HG02970 (cell line): ENCODE data around the gene RIMKLA.

ENCODE experiments used
- ATAC-seq: cut with Tn5 transposase; IDR thresholded peaks from one replicate; pipeline ENCODE4 v1.9.1; 2021; ENCODE audit warnings: mild to moderate bottlenecking, moderate library complexity, moderate number of reproducible peaks; ENCODE audit not compliant: unreplicated experiment, low FRiP score

The RIMKLA gene, protein sequence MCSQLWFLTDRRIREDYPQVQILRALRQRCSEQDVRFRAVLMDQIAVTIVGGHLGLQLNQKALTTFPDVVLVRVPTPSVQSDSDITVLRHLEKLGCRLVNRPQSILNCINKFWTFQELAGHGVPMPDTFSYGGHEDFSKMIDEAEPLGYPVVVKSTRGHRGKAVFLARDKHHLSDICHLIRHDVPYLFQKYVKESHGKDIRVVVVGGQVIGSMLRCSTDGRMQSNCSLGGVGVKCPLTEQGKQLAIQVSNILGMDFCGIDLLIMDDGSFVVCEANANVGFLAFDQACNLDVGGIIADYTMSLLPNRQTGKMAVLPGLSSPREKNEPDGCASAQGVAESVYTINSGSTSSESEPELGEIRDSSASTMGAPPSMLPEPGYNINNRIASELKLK

GRCh38 chr1:42380586-42381279, at the start of gene RIMKLA:
Gene RIMKLA (plus strand): TSS chr1:42380792. CDS start chr1:42380935, 143 bp downstream.
- ATAC-seq, result peak; percentile 75

DNA sequence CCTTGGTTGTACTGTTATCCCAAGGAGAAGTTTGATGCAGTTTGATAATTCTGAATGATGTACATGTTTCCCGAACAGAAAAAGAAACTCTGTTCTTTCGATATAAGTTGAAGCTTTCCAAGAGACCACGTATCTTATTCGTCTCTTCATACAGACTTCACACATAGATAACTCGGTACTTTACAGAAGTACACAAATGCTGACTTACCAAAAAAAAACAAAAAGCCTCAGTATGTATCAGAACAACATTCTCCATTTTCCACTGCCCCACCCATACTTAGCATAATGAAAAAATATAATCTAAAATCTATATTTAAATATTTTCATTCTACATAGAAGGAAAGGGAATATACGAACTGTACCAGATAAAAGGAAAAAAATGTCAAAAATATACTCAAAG, 47.7 kb upstream of the RIMKLA start:
- ATAC-seq, result no peak

GRCh38 chr1:42333662-42334239, 46.8 kb upstream of the RIMKLA start:
- ATAC-seq, result no peak

GRCh38 chr1:42334240-42335049, 46.1 kb upstream of the RIMKLA start:
- ATAC-seq, result peak; percentile 68

GRCh38 chr1:42335050-42335808, 45.4 kb upstream of the RIMKLA start, which contains the start of gene FOXJ3:
Gene FOXJ3 (minus strand): TSS chr1:42335235. CDS start chr1:42311093, 24,142 bp downstream.
- ATAC-seq, result peak; percentile 77

DNA sequence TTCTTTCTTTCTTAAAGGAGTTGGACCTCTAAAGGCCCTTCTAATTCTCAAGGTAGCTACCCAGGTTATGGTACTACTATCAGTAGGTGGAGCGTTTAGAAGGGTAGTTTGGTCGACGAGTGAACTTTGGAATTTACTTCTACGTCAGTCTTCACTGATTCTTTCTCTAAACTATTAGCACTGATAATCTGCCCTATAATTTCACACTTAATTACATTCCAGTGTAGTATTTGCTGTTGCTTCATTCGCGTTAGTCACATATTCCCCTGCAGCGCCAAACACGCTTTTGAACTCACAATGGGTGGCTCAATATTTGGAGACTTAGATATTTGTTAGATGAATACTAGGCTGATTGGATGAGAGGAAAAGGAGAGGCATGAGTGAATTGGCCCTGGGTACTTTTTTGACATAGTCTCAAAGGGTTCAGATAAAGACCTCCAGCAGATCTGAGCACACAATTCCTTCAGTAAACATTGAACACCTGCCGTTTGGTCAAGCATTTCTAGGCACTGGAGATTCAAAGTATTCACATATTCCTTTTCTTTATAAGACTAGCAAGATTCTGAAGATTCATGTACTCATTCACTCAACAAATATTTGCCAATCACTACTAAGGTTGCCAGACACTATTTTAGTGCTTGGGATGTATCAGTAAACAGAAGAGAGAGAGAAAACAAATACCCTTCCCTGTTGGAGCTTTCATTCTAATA, 44.6 kb upstream of the RIMKLA start:
- ATAC-seq, result no peak

GRCh38 chr1:42336978-42337377, 43.6 kb upstream of the RIMKLA start:
- ATAC-seq, result no peak

DNA sequence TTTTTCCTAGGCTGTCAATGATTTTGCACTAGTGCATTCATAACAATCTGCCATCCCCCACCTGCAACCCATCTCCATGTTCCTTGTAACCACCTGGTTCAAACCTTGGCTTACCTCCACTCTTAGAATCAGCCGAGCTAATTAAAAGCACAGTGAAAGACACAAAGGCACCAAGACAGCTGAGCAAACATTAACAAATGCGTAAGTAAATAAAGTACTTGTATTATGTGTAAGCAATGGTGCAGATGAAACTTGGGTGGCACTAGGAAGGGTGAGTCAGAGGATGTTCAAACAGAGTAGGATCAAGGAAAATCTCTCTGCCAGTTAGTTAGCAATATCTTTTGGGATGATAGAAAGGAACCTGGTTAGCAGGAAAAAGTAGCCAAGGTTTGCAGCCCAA, 40.5 kb upstream of the RIMKLA start:
- ATAC-seq, result no peak

DNA sequence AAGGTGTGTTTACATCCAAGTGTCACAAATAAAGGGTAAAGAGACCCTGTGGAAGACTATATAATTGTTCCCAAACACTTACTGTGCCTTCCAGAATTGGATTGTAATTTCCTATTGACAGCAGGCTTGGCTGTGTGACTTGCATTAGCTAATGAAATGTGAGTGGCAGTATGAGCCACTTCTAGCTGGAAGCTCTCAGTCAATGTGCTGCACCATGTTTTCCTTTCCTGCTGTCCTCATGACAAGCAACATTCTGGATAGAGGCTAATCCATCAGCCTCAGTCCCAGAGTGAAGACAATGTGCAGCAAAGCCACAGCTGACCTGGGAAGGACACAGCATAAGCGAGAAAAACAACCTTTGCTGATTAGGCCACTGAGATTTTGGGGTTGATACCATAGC, 39.7 kb upstream of the RIMKLA start:
- ATAC-seq, result no peak

- no peak for ATAC-seq
These were observed 37.5 kb upstream of the RIMKLA start for GRCh38 chr1:42343049-42343448.

GRCh38 chr1:42348498-42348897, 32.1 kb upstream of the RIMKLA start:
- ATAC-seq, result no peak

DNA sequence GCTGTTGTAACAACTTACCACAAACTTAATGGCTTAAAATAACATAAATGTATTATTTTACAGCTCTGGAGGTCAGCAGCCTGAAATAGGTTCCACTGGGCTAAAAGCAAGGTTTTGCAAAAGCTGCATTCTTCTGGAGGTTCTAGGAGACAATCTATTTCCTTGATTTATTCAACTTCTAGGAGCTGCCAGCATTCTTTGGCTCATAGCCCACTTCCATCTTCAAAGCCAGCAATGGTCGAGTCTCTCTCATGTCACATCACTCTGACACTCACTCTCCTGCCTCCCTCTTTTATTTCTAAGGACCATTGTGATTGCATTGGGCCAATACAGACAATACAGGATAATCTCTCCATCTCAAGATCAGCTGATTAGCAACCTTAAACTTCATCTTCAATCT, 30.5 kb upstream of the RIMKLA start:
- ATAC-seq, result no peak

DNA sequence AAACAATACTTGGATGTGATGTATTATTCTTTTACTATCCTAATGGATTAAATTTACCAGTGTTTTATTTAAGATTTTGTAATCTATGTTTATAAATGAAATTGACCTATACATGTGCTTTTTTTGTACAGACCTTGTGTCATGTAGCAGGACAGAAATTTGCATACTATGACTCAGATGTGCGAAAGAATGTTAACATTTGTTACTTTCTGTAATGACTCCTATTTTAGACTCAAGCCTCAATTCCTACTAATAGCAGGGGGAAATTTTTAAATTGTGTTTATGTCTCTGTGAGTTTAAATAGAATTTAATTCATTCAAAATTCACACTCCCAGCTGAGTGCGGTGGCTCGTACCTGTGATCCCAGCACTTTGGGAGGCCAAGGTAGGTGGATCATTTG, 21.8 kb upstream of the RIMKLA start:
- ATAC-seq, result no peak

DNA sequence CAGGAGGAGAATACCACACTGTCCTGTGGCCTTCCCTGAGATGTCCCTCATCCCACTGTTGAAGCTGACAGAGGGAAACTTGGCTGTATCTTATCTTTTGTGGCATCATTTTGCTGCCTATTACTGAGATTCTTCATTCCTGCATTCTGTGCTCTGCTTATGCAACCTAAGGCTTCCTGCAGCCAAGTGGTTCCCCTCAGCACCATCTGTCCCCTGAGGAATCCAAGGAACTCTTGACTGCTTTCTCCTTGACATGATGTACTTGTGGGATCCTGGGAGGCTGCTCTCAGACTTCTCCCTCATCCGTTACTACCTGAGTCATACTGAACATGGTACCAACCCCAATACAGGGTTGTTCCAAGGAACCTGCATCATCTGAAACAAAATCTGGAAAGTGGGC, 21.1 kb upstream of the RIMKLA start:
- no peak for ATAC-seq

DNA sequence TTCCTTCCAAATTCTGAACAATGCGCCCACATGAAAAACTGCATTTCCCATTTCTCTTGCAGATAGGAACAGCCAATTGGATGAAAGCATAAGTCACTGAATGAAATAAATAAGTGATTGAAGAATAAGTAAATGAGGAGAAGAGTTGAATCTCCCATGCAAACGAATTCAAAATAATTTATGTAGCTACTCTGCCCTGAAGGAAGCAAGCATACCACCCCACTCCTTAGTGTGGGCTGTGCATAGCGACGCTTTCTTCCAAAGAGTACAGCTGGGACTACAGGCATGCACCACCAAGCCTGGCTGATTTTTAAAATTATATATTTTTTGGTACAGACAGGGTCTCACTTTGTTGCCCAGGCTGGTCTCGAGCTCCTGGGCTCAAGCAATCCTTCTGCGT, 16.5 kb upstream of the RIMKLA start:
- no peak for ATAC-seq

DNA sequence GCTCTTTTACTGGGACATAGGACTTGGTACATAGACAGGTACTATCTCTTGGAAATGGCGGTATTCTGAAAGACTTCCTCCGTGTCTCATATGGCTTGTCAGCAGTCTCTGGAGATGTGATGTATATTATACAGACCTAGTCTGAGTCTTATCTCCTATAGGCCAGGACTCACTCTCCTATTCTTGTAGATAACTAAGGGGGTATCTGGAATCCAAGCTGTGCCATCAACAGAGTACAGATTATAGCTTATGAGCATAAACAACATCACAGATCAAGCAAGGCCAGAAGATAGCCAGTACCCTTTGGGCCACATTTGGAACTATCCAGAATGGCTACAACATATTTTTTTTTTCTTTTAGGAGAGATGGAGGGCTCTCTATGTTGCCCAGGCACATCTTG, 16.1 kb upstream of the RIMKLA start:
- no peak for ATAC-seq

GRCh38 chr1:42365118-42365517, 15.5 kb upstream of the RIMKLA start:
- ATAC-seq, result no peak

- ATAC-seq, result no peak
These were observed 12.3 kb upstream of the RIMKLA start for GRCh38 chr1:42368096-42368795.

DNA sequence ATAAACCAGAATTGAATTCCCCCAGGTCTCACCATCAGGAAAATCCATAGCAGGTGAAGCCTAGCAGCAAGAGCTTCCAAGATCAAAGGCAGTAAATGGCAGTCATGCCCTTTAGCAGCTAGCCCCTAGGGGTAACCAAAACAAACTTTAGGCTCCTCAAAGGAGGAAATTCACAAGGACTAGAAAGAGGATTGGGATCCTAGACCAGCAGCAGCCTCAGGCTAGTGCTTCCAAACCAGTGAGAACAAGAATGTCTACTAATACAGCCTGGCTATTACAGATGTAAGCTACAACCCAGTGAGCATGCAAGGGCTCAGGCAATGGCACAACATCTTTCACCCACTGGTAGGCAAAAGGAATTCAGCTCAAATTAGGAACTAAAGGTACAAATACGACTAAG, 11.1 kb upstream of the RIMKLA start:
- ATAC-seq, result no peak
